PC-9 (cell line): ENCODE results near the gene C15orf62.

Experiments
- CTCF ChIP-seq: fragments of 200-600 bp; sonication (generic); conservative IDR thresholded peaks from 2 replicates; pipeline ENCODE4 v1.6.1; 2017; ENCODE audit warnings: mixed run types, antibody characterized with exemption, mild to moderate bottlenecking, moderate library complexity
- EZH2 ChIP-seq: fragments of 200-600 bp; sonication (generic); IDR thresholded peaks from 2 replicates; pipeline ENCODE4 v1.8.0; 2017; ENCODE audit warnings: antibody characterized with exemption, low read depth

- TF ChIP-seq CTCF (no peak), EZH2 (no peak)
Measured at GRCh38 chr15:40815042-40815698, 45.4 kb downstream of the C15orf62 start.
